ENCODE data around the gene PHACTR1.

The PHACTR1 gene

GRCh38 chr6:13299918-13300317 lies 583.4 kb downstream of the PHACTR1 start:
- no peaks in the 10 kb centered on the region for H3K27me3 ChIP-seq (ENCODE audit: insufficient read depth, low read length)
- no peaks in the 10 kb centered on the region for H3K9me3 ChIP-seq (ENCODE audit: low read length)
- H3K4me3 ChIP-seq (ENCODE audit: low read length) = no peak overlapping the region
- H3K4me1 ChIP-seq (ENCODE audit: insufficient read depth, low read length) = no peaks in the 10 kb centered on the region
- no peak overlapping the region for H2AFZ ChIP-seq (ENCODE audit: low read depth, low read length)
- H3K36me3 ChIP-seq (ENCODE audit: insufficient read depth, low read length) = peaks cover 46% of the 10 kb centered on the region

GRCh38 chr6:13300643-13301590 lies 584.4 kb downstream of the PHACTR1 start:
- Histone ChIP-seq H3K4me1 (ENCODE audit: insufficient read depth, low read length) (no peaks in the 10 kb centered on the region), H2AFZ (ENCODE audit: low read depth, low read length) (no peak overlapping the region), H3K4me3 (ENCODE audit: low read length) (no peak overlapping the region), H3K9me3 (ENCODE audit: low read length) (no peaks in the 10 kb centered on the region), H3K27me3 (ENCODE audit: insufficient read depth, low read length) (no peaks in the 10 kb centered on the region), H3K36me3 (ENCODE audit: insufficient read depth, low read length) (peaks cover 48% of the 10 kb centered on the region)

GRCh38 chr6:13302291-13302690 lies 585.7 kb downstream of the PHACTR1 start:
- Histone ChIP-seq H2AFZ (ENCODE audit: low read depth, low read length) (no peak overlapping the region), H3K4me3 (ENCODE audit: low read length) (no peak overlapping the region), H3K36me3 (ENCODE audit: insufficient read depth, low read length) (peaks cover 55% of the 10 kb centered on the region), H3K27me3 (ENCODE audit: insufficient read depth, low read length) (no peaks in the 10 kb centered on the region), H3K4me1 (ENCODE audit: insufficient read depth, low read length) (no peaks in the 10 kb centered on the region), H3K9me3 (ENCODE audit: low read length) (no peaks in the 10 kb centered on the region)

- no peaks in the 10 kb centered on the region for H3K27me3 ChIP-seq (ENCODE audit: insufficient read depth, low read length)
- no peak overlapping the region for H2AFZ ChIP-seq (ENCODE audit: low read depth, low read length)
- H3K36me3 ChIP-seq (ENCODE audit: insufficient read depth, low read length) = peaks cover 61% of the 10 kb centered on the region
- no peaks in the 10 kb centered on the region for H3K9me3 ChIP-seq (ENCODE audit: low read length)
- H3K4me3 ChIP-seq (ENCODE audit: low read length) = no peak overlapping the region
- no peaks in the 10 kb centered on the region for H3K4me1 ChIP-seq (ENCODE audit: insufficient read depth, low read length)
Observed at GRCh38 chr6:13302751-13303667, 586.4 kb downstream of the PHACTR1 start.

GRCh38 chr6:13303668-13304017 lies 587.1 kb downstream of the PHACTR1 start:
- Histone ChIP-seq H3K27me3 (ENCODE audit: insufficient read depth, low read length) (no peaks in the 10 kb centered on the region), H3K4me1 (ENCODE audit: insufficient read depth, low read length) (no peaks in the 10 kb centered on the region), H3K9me3 (ENCODE audit: low read length) (no peaks in the 10 kb centered on the region), H3K4me3 (ENCODE audit: low read length) (no peak overlapping the region), H2AFZ (ENCODE audit: low read depth, low read length) (no peak overlapping the region), H3K36me3 (ENCODE audit: insufficient read depth, low read length) (peaks cover 64% of the 10 kb centered on the region)

- no peaks in the 10 kb centered on the region for H3K27me3 ChIP-seq (ENCODE audit: insufficient read depth, low read length)
- H3K9me3 ChIP-seq (ENCODE audit: low read length) = no peaks in the 10 kb centered on the region
- H3K4me3 ChIP-seq (ENCODE audit: low read length) = no peak overlapping the region
- no peak overlapping the region for H2AFZ ChIP-seq (ENCODE audit: low read depth, low read length)
- no peaks in the 10 kb centered on the region for H3K4me1 ChIP-seq (ENCODE audit: insufficient read depth, low read length)
- H3K36me3 ChIP-seq (ENCODE audit: insufficient read depth, low read length) = peaks cover 68% of the 10 kb centered on the region
Observed at GRCh38 chr6:13304101-13304500, 587.5 kb downstream of the PHACTR1 start.

- no peak overlapping the region for H2AFZ ChIP-seq (ENCODE audit: low read depth, low read length)
- H3K4me3 ChIP-seq (ENCODE audit: low read length) = no peak overlapping the region
- H3K4me1 ChIP-seq (ENCODE audit: insufficient read depth, low read length) = no peaks in the 10 kb centered on the region
- H3K27me3 ChIP-seq (ENCODE audit: insufficient read depth, low read length) = no peaks in the 10 kb centered on the region
- no peaks in the 10 kb centered on the region for H3K9me3 ChIP-seq (ENCODE audit: low read length)
- H3K36me3 ChIP-seq (ENCODE audit: insufficient read depth, low read length) = peaks cover 69% of the 10 kb centered on the region
Observed at GRCh38 chr6:13304580-13305260, 588.2 kb downstream of the PHACTR1 start.

GRCh38 chr6:13305288-13305687 lies 588.7 kb downstream of the PHACTR1 start:
- no peaks in the 10 kb centered on the region for H3K27me3 ChIP-seq (ENCODE audit: insufficient read depth, low read length)
- peaks cover 65% of the 10 kb centered on the region for H3K36me3 ChIP-seq (ENCODE audit: insufficient read depth, low read length)
- H3K4me3 ChIP-seq (ENCODE audit: low read length) = no peak overlapping the region
- no peaks in the 10 kb centered on the region for H3K4me1 ChIP-seq (ENCODE audit: insufficient read depth, low read length)
- H3K9me3 ChIP-seq (ENCODE audit: low read length) = no peaks in the 10 kb centered on the region
- no peak overlapping the region for H2AFZ ChIP-seq (ENCODE audit: low read depth, low read length)

GRCh38 chr6:13305791-13306190 lies 589.2 kb downstream of the PHACTR1 start:
- Histone ChIP-seq H3K36me3 (ENCODE audit: insufficient read depth, low read length) (peaks cover 60% of the 10 kb centered on the region), H2AFZ (ENCODE audit: low read depth, low read length) (no peak overlapping the region), H3K9me3 (ENCODE audit: low read length) (no peaks in the 10 kb centered on the region), H3K27me3 (ENCODE audit: insufficient read depth, low read length) (no peaks in the 10 kb centered on the region), H3K4me1 (ENCODE audit: insufficient read depth, low read length) (no peaks in the 10 kb centered on the region), H3K4me3 (ENCODE audit: low read length) (no peak overlapping the region)

- H3K27me3 ChIP-seq (ENCODE audit: insufficient read depth, low read length) = no peaks in the 10 kb centered on the region
- H3K4me1 ChIP-seq (ENCODE audit: insufficient read depth, low read length) = no peaks in the 10 kb centered on the region
- H2AFZ ChIP-seq (ENCODE audit: low read depth, low read length) = no peak overlapping the region
- peaks cover 65% of the 10 kb centered on the region for H3K36me3 ChIP-seq (ENCODE audit: insufficient read depth, low read length)
- H3K9me3 ChIP-seq (ENCODE audit: low read length) = no peaks in the 10 kb centered on the region
- no peak overlapping the region for H3K4me3 ChIP-seq (ENCODE audit: low read length)
Observed at GRCh38 chr6:13307508-13307995, 591.0 kb downstream of the PHACTR1 start.

- H3K36me3 ChIP-seq (ENCODE audit: insufficient read depth, low read length) = peaks cover 64% of the 10 kb centered on the region
- H3K9me3 ChIP-seq (ENCODE audit: low read length) = no peaks in the 10 kb centered on the region
- no peak overlapping the region for H2AFZ ChIP-seq (ENCODE audit: low read depth, low read length)
- no peaks in the 10 kb centered on the region for H3K27me3 ChIP-seq (ENCODE audit: insufficient read depth, low read length)
- no peaks in the 10 kb centered on the region for H3K4me1 ChIP-seq (ENCODE audit: insufficient read depth, low read length)
- no peak overlapping the region for H3K4me3 ChIP-seq (ENCODE audit: low read length)
Observed at GRCh38 chr6:13308332-13308731, 591.8 kb downstream of the PHACTR1 start.

GRCh38 chr6:13311155-13311554 lies 594.6 kb downstream of the PHACTR1 start:
- Histone ChIP-seq H3K4me1 (ENCODE audit: insufficient read depth, low read length) (no peaks in the 10 kb centered on the region), H3K9me3 (ENCODE audit: low read length) (no peaks in the 10 kb centered on the region), H3K36me3 (ENCODE audit: insufficient read depth, low read length) (peaks cover 68% of the 10 kb centered on the region), H3K27me3 (ENCODE audit: insufficient read depth, low read length) (no peaks in the 10 kb centered on the region), H2AFZ (ENCODE audit: low read depth, low read length) (no peak overlapping the region), H3K4me3 (ENCODE audit: low read length) (no peak overlapping the region)

Measured in neuron (in vitro differentiated cells).